Trophoblast cell (in vitro differentiated cells and primary cell): ENCODE data around the gene MPO. TPM values are rescaled to one million over a fixed set of nuclear protein-coding genes. Genes with fewer than 3 reads are reported as not detected.

Source experiments
- DNase-seq, 2 donors: peaks; one replicate each; pipeline ENCODE4 v3.0.0-alpha.2; 2016
- H2AFZ ChIP-seq: 2 replicates; pipeline ENCODE4 v1.6.1; 2013; ENCODE audit warnings: low read length, moderate library complexity, mild to moderate bottlenecking; ENCODE audit not compliant: insufficient read depth, poor library complexity
- H2AK5ac ChIP-seq: 2 replicates; pipeline ENCODE4 v1.6.1; 2013; ENCODE audit warnings: mild to moderate bottlenecking, low read length
- H2BK120ac ChIP-seq: 2 replicates; pipeline ENCODE4 v1.6.1; 2013; ENCODE audit warnings: low read length, mild to moderate bottlenecking, moderate library complexity; ENCODE audit not compliant: insufficient read depth, poor library complexity
- H2BK12ac ChIP-seq: 2 replicates; pipeline ENCODE4 v1.6.1; 2013; ENCODE audit warnings: mild to moderate bottlenecking, low read length, moderate library complexity
- H2BK5ac ChIP-seq: 2 replicates; pipeline ENCODE4 v1.6.1; 2013; ENCODE audit warnings: low read length, low read depth, moderate library complexity, mild to moderate bottlenecking; ENCODE audit not compliant: poor library complexity
- H3K14ac ChIP-seq: 2 replicates; pipeline ENCODE4 v1.6.1; 2013; ENCODE audit warnings: mild to moderate bottlenecking, low read length
- H3K18ac ChIP-seq: 2 replicates; pipeline ENCODE4 v1.6.1; 2013; ENCODE audit warnings: mild to moderate bottlenecking, low read length
- H3K23ac ChIP-seq: 2 replicates; pipeline ENCODE4 v1.6.1; 2013; ENCODE audit warnings: low read length
- H3K27ac ChIP-seq: 2 replicates; pipeline ENCODE4 v1.5.1; 2013; ENCODE audit warnings: low read depth, mild to moderate bottlenecking, inconsistent platforms, low read length, moderate library complexity
- H3K27me3 ChIP-seq: 2 replicates; pipeline ENCODE4 v1.6.1; 2013; ENCODE audit warnings: inconsistent platforms, mild to moderate bottlenecking, low read length, moderate library complexity; ENCODE audit not compliant: insufficient read depth
- H3K36me3 ChIP-seq, 2 experiments: 1 replicate in 1 of 2; 2 replicates in 1 of 2; pipeline ENCODE4 v1.6.1; 2013; ENCODE audit warnings: low read length in 2 of 2, mild to moderate bottlenecking in 2 of 2, moderate library complexity in 1 of 2; ENCODE audit not compliant: insufficient read depth in 2 of 2, control insufficient read depth in 1 of 2
- H3K4ac ChIP-seq: 2 replicates; pipeline ENCODE4 v1.6.1; 2013; ENCODE audit warnings: low read depth, mild to moderate bottlenecking, low read length, moderate library complexity
- H3K4me1 ChIP-seq, 2 experiments: 1 replicate in 1 of 2; 2 replicates in 1 of 2; pipeline ENCODE4 v1.6.1; 2013; ENCODE audit warnings: low read length in 2 of 2, mild to moderate bottlenecking in 2 of 2, moderate library complexity in 1 of 2; ENCODE audit not compliant: insufficient read depth in 2 of 2, control insufficient read depth in 1 of 2
- H3K4me2 ChIP-seq: 2 replicates; pipeline ENCODE4 v1.6.1; 2013; ENCODE audit warnings: inconsistent platforms, mild to moderate bottlenecking, low read length, moderate library complexity
- H3K4me3 ChIP-seq: 2 replicates; pipeline ENCODE4 v1.5.1; 2013; ENCODE audit warnings: mild to moderate bottlenecking, low read depth, low read length, inconsistent platforms
- H3K79me1 ChIP-seq: one replicate; pipeline ENCODE4 v1.6.1; 2013; ENCODE audit warnings: low read length
- H3K79me2 ChIP-seq: 2 replicates; pipeline ENCODE4 v1.6.1; 2013; ENCODE audit warnings: low read length, mild to moderate bottlenecking; ENCODE audit not compliant: control insufficient read depth, insufficient read depth, poor library complexity
- H3K9ac ChIP-seq: 2 replicates; pipeline ENCODE4 v1.6.1; 2013; ENCODE audit warnings: mild to moderate bottlenecking, low read length
- H3K9me3 ChIP-seq: 2 replicates; pipeline ENCODE4 v1.6.1; 2013; ENCODE audit warnings: low read depth, mild to moderate bottlenecking, control low read depth, inconsistent platforms, low read length; ENCODE audit not compliant: insufficient read depth
- H4K12ac ChIP-seq: 2 replicates; pipeline ENCODE4 v1.6.1; 2013; ENCODE audit warnings: low read depth, mild to moderate bottlenecking, low read length, moderate library complexity
- H4K8ac ChIP-seq: 2 replicates; pipeline ENCODE4 v1.6.1; 2013; ENCODE audit warnings: low read depth, mild to moderate bottlenecking, low read length, moderate library complexity
- H4K91ac ChIP-seq: one replicate; pipeline ENCODE4 v1.6.1; 2013; ENCODE audit warnings: low read depth, mild to moderate bottlenecking, low read length, moderate library complexity
- WGBS: extraction: QIAGEN DNeasy Blood & Tissue Kit; methylation state at CpG from one replicate; pipeline ENCODE4 v1.1.7; 2013; ENCODE audit warnings: missing lambda C conversion rate; ENCODE audit not compliant: insufficient read length, insufficient coverage; ENCODE audit errors: extremely low coverage; 5-methylcytosine and 5-hydroxymethylcytosine counted together
- polyA plus RNA-seq: library from polyadenylated mRNA; stranded (reverse); fragments of 200-250 nt; gene quantifications from 2 replicates; pipeline ENCODE4 v1.2.3, GENCODE V29; 2013

Gene MPO, protein sequence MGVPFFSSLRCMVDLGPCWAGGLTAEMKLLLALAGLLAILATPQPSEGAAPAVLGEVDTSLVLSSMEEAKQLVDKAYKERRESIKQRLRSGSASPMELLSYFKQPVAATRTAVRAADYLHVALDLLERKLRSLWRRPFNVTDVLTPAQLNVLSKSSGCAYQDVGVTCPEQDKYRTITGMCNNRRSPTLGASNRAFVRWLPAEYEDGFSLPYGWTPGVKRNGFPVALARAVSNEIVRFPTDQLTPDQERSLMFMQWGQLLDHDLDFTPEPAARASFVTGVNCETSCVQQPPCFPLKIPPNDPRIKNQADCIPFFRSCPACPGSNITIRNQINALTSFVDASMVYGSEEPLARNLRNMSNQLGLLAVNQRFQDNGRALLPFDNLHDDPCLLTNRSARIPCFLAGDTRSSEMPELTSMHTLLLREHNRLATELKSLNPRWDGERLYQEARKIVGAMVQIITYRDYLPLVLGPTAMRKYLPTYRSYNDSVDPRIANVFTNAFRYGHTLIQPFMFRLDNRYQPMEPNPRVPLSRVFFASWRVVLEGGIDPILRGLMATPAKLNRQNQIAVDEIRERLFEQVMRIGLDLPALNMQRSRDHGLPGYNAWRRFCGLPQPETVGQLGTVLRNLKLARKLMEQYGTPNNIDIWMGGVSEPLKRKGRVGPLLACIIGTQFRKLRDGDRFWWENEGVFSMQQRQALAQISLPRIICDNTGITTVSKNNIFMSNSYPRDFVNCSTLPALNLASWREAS
- not detected in 2 replicates for polyA plus RNA-seq

DNA sequence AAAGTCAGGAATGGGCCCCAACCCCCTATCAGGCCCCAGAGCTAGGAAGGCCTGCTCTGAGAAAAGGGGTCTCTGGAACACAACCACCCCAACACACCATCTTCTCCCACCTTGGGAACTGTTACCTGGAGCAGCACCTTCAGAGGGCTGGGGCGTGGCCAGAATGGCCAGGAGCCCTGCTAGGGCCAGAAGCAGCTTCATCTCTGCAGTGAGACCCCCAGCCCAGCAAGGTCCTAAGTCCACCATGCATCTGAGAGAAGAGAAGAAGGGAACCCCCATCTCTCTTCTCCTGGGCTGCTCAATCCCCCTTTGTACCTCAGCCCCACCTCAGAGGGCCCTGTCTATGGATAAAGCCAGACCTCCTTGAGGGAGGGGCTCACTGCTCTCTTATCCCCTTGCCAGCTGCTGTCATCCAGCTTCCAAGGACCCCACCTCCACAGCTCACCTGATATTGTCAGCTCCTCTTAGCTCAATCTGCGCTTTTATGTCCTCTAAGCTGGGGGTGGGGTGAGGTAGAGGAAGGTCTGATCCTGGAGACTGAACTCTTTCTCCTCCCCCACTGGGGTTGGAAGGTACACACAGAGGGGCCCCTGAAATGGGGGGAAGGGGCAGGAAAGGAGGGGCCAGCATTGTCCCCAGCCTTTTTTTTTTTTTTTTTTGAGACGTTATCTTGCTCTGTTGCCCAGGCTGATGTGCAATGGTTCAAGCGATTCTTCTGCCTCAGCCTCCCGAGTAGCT, at the start of gene MPO:
MPO (minus strand) TSS at position 456 of the 738 bp plus-strand sequence; CDS start at position 279, 177 bp downstream.
- H3K18ac ChIP-seq = no peak within 1 kb of the TSS
- no peaks in the 10 kb centered on the region for H3K79me2 ChIP-seq
- no peak within 1 kb of the TSS for H4K8ac ChIP-seq

DNA sequence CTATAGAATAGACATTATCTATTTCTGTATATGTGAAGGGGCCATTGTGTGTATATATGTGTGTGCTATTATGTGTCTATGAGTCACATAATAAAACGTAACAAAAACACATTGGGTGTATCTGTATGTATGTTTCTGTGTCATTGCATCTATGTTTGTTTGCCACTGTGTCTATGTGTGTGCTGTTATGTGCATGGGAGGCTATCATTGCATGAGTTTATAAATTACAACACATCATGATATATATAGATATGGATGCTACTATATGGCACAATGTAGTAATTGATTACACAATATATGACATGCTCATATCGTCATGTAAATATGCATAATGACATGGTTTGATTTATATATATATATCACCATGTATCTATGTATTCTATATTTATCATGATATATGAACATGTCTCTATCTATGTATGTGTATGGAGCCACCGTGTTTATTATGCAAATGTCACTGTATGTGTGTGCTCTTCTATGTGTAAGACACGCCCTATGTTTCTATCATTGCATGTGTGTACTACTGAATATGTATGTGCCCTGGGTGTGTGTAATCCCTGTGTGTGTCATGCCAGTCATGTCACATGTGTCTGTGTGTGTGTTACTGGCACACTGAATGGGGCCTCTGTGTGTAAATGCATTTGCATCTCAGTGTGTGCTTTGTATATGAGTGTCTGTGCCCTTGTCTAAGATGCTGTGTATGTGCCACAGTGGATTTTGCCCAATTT, 49.2 kb upstream of the MPO start:
- Histone ChIP-seq H2BK12ac (no peak overlapping the region), H3K23ac (no peak overlapping the region), H2BK5ac (no peak overlapping the region), H4K91ac (no peak overlapping the region), H2AFZ (no peak overlapping the region), H3K4me1 (peaks cover 10 to 12% of the 10 kb centered on the region in 2 experiments), H3K4ac (no peak overlapping the region), H3K14ac (no peak overlapping the region), H2AK5ac (no peak overlapping the region), H3K9me3 (no peaks in the 10 kb centered on the region), H3K79me2 (no peaks in the 10 kb centered on the region), H3K18ac (no peak overlapping the region), H3K27me3 (no peaks in the 10 kb centered on the region), H3K36me3 (no peaks in the 10 kb centered on the region), H3K4me2 (no peak overlapping the region), H3K79me1 (no peaks in the 10 kb centered on the region), H3K9ac (no peak overlapping the region), H3K27ac (no peak overlapping the region), H4K12ac (no peak overlapping the region), H3K4me3 (no peak overlapping the region), H4K8ac (no peak overlapping the region), H2BK120ac (no peak overlapping the region)
- no CpG with 5 or more reads among the region's 4 CpGs for WGBS
- no peak for DNase-seq

More for the DNA sequence above, at the start of gene MPO:
- no peak within 1 kb of the TSS for H2AK5ac ChIP-seq
- no peak within 1 kb of the TSS for H4K12ac ChIP-seq
- H3K4me2 ChIP-seq = no peak within 1 kb of the TSS
- no peak for DNase-seq
- H2BK12ac ChIP-seq = no peak within 1 kb of the TSS
- H3K36me3 ChIP-seq = no peaks in the 10 kb centered on the region
- H3K27me3 ChIP-seq = no peaks in the 10 kb centered on the region
- WGBS = no CpG with 5 or more reads among the region's 5 CpGs
- no peak within 1 kb of the TSS for H3K27ac ChIP-seq
- no peak within 1 kb of the TSS for H3K14ac ChIP-seq
- H3K9ac ChIP-seq = no peak within 1 kb of the TSS
- H2BK120ac ChIP-seq = no peak within 1 kb of the TSS
- H2BK5ac ChIP-seq = no peak within 1 kb of the TSS
- H4K91ac ChIP-seq = no peak within 1 kb of the TSS
- H3K4me1 ChIP-seq = peaks cover 0 to 2% of the 10 kb centered on the region in 2 experiments
- H3K4ac ChIP-seq = no peak within 1 kb of the TSS
- H2AFZ ChIP-seq = no peak within 1 kb of the TSS
- no peak within 1 kb of the TSS for H3K4me3 ChIP-seq
- H3K23ac ChIP-seq = no peak within 1 kb of the TSS
- no peaks in the 10 kb centered on the region for H3K79me1 ChIP-seq
- peaks cover 3% of the 10 kb centered on the region for H3K9me3 ChIP-seq

DNA sequence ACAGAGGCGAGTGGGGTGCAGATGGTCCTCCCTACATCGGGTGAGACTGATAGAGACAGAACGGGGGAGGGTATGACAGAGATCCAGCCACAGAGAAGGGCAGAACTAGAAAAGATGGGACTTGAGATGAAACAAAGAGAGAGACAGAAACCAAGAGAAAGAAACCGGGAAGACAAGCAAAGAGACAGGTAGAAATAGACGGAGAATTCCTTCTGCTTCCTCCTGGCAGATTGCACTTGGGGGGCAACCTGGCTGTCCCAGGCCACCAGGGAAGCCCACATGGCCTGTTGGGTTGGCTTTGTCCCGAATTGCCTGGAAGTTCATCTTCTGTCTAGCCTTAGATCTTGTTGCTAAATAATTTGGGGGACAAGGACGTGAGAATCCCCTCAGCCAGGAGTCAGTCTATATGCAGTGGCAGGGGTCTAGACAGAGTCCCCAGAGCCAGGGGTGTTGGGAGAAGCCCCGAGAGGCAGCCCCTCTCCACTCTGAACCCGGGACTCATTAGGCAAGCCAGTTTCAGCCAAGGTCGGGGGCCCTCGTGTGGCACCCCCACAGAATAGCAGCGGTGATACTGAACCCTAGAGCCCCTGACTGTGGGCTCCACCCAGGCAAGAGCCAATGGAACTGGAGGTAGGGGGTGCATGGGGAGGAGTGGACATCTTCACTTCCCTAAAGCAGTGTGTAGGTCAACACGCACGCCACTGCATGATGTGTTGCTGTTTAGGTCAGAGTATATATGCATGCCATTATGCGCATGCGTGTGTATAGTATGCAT, 48.5 kb upstream of the MPO start:
- Histone ChIP-seq H4K8ac (no peak overlapping the region), H3K23ac (no peak overlapping the region), H3K4me1 (peaks cover 16 to 20% of the 10 kb centered on the region in 2 experiments), H2AK5ac (no peak overlapping the region), H2AFZ (no peak overlapping the region), H3K27me3 (no peaks in the 10 kb centered on the region), H4K91ac (no peak overlapping the region), H3K4me2 (no peak overlapping the region), H3K79me1 (peaks cover 3% of the 10 kb centered on the region), H3K18ac (no peak overlapping the region), H2BK12ac (no peak overlapping the region), H3K4me3 (no peak overlapping the region), H3K9me3 (no peaks in the 10 kb centered on the region), H3K14ac (no peak overlapping the region), H3K4ac (no peak overlapping the region), H3K27ac (no peak overlapping the region), H3K79me2 (peaks cover 4% of the 10 kb centered on the region), H4K12ac (no peak overlapping the region), H3K9ac (no peak overlapping the region), H2BK120ac (no peak overlapping the region), H2BK5ac (no peak overlapping the region), H3K36me3 (no peaks in the 10 kb centered on the region)
- no CpG with 5 or more reads among the region's 16 CpGs for WGBS
- peak in 1 of 2 donors; percentile 31 for DNase-seq
